ENCODE results near the gene LETM1. TPM values are rescaled to one million over a fixed set of nuclear protein-coding genes. Genes with fewer than 3 reads are reported as not detected.
A peak's percentile ranks its signal among the peaks of the same experiment; 100 is the strongest.

The LETM1 gene
- total and polyA plus RNA-seq, 2 of the 13 experiments (the other 11 are each of a cell fraction or from before 2014, with no cell fraction given) = 9.7 to 41.6 TPM

DNA sequence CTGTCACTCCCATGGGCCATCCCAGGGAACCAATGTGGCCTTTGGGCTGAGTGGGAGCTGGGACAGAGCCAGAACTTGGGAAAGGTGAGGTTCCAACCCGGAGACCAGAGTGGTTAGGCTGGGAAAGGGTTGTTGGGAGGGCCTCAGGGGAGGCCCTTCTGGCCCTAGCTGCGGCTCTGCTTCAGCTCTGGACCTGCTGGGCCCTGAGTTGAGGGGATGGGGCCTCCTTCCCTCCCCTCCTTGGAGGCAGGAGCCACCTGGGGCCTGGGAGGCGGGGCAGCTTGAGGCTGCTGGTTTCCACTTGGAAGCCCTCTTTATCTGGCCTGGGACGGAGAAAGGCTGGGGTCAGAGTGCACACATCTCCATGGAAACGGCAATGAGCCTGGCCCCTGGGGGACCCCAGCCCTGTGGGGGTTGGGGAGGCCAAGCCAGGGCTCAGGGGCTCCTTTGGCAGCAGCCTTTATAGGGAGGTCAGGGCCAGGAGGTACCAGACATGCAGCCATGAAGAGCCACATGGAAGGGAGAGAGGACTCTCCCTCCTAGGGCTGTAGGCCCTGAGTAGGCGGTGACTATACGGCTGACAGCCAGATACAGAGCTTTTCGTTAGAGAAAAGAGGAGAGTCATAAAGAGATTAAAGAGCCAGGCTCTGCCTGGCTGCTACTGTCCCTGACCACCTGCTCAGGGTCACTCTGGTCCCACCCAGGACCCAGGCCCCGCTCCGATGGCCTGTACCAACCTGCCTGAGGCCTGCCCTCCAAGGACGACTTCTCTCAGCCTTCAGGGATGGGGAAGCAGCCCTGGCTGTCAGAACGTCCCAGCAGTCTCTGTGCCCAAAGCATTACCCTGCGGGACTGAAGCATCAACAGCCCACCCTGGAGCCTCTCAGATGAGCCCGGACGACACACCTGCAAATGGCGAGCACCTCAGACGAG is 8.4 kb upstream of the LETM1 start (continued):
- TF ChIP-seq MNT (IDR thresholded peaks at IDR 0.05) (no peak), SETDB1 (CRISPR knock-in tag; IDR thresholded peaks at IDR 0.05; ENCODE audit: borderline replicate concordance) (no peak), MIXL1 (CRISPR knock-in tag; IDR thresholded peaks at IDR 0.05) (no peak), ZNF605 (CRISPR knock-in tag; IDR thresholded peaks at IDR 0.05) (no peak), CSRNP2 (CRISPR knock-in tag; conservative IDR thresholded peaks at IDR 0.05; ENCODE audit: low read depth) (no peak), SRF (IDR thresholded peaks at IDR 0.05; ENCODE audit: low read depth, low read length) (no peak), KDM2A (CRISPR knock-in tag; IDR thresholded peaks at IDR 0.05; ENCODE audit: borderline replicate concordance, low read depth) (peak; percentile 48; the same call in 1 of the 2 replicates), ZC3H4 (CRISPR knock-in tag; IDR thresholded peaks at IDR 0.05; ENCODE audit: borderline replicate concordance) (no peak), POGZ (CRISPR knock-in tag; IDR thresholded peaks at IDR 0.05) (no peak), ZNF460 (CRISPR knock-in tag; IDR thresholded peaks at IDR 0.05; ENCODE audit: borderline replicate concordance) (no peak), TBX2 (CRISPR knock-in tag; IDR thresholded peaks at IDR 0.05; ENCODE audit: borderline replicate concordance) (no peak), ZNF260 (CRISPR knock-in tag; IDR thresholded peaks at IDR 0.05; ENCODE audit: borderline replicate concordance, low read depth) (no peak), ZNF235 (CRISPR knock-in tag; IDR thresholded peaks at IDR 0.05; ENCODE audit: borderline replicate concordance) (0 out of 2 replicates have a peak, but pooled peaks have one; percentile 21), RFX3 (CRISPR knock-in tag; IDR thresholded peaks at IDR 0.05) (peak; percentile 69), GABPB1 (CRISPR knock-in tag; IDR thresholded peaks at IDR 0.05) (no peak; the same call in 1 of the 2 replicates), ZNF616 (CRISPR knock-in tag; IDR thresholded peaks at IDR 0.05; ENCODE audit: low read depth) (no peak), ZNF503 (CRISPR knock-in tag; IDR thresholded peaks at IDR 0.05) (peak; percentile 29; the same call in 1 of the 2 replicates), SOX6 (IDR thresholded peaks at IDR 0.05) (no peak), SOX6 (CRISPR knock-in tag; IDR thresholded peaks at IDR 0.05) (peak; percentile 50; the same call in 1 of the 2 replicates), RARA (CRISPR knock-in tag; IDR thresholded peaks at IDR 0.05) (peak; percentile 71), CENPT (CRISPR knock-in tag; IDR thresholded peaks at IDR 0.05; ENCODE audit: low read depth) (no peak), CAMTA2 (CRISPR knock-in tag; IDR thresholded peaks at IDR 0.05; ENCODE audit: borderline replicate concordance) (no peak), KLF11 (CRISPR knock-in tag; IDR thresholded peaks at IDR 0.05) (no peak)
- TF ChIP-seq, protein P1, sequence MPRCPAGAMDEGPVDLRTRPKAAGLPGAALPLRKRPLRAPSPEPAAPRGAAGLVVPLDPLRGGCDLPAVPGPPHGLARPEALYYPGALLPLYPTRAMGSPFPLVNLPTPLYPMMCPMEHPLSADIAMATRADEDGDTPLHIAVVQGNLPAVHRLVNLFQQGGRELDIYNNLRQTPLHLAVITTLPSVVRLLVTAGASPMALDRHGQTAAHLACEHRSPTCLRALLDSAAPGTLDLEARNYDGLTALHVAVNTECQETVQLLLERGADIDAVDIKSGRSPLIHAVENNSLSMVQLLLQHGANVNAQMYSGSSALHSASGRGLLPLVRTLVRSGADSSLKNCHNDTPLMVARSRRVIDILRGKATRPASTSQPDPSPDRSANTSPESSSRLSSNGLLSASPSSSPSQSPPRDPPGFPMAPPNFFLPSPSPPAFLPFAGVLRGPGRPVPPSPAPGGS (CRISPR knock-in tag; IDR thresholded peaks at IDR 0.05) = no peak
